Activated T-cell treated with anti-CD3 and anti-CD28 coated beads for 24 hours (primary cell): ENCODE results near the gene CUBN.

ENCODE experiments used
- DNase-seq: peaks from one replicate; pipeline ENCODE4 v3.0.0-alpha.2; 2020; ENCODE audit warnings: low read depth

Gene CUBN

GRCh38 chr10:16987976-16988610 is 141.5 kb downstream of the CUBN start:
- no peak for DNase-seq

GRCh38 chr10:16987206-16987621 is 142.4 kb downstream of the CUBN start:
- DNase-seq, result no peak

GRCh38 chr10:16986406-16987205 is 143.0 kb downstream of the CUBN start:
- DNase-seq, result no peak

GRCh38 chr10:16986082-16986405 is 143.6 kb downstream of the CUBN start:
- DNase-seq, result no peak

GRCh38 chr10:16984242-16984641 is 145.4 kb downstream of the CUBN start:
- DNase-seq, result no peak

- DNase-seq, result no peak
Observed at GRCh38 chr10:16976803-16977202, 152.8 kb downstream of the CUBN start.

GRCh38 chr10:16975188-16975587 is 154.4 kb downstream of the CUBN start:
- no peak for DNase-seq

GRCh38 chr10:16968416-16969041 is 161.1 kb downstream of the CUBN start:
- DNase-seq, result no peak

GRCh38 chr10:16967866-16968415 is 161.7 kb downstream of the CUBN start:
- no peak for DNase-seq

- no peak for DNase-seq
Observed at GRCh38 chr10:16966991-16967865, 162.4 kb downstream of the CUBN start.

GRCh38 chr10:16965740-16966447 is 163.7 kb downstream of the CUBN start:
- DNase-seq, result no peak

GRCh38 chr10:16965344-16965616 is 164.3 kb downstream of the CUBN start:
- no peak for DNase-seq

GRCh38 chr10:16964576-16965343 is 164.9 kb downstream of the CUBN start:
- DNase-seq, result no peak

- no peak for DNase-seq
Observed at GRCh38 chr10:16960551-16960950, 169.1 kb downstream of the CUBN start.

- no peak for DNase-seq
Observed at GRCh38 chr10:16957038-16957437, 172.6 kb downstream of the CUBN start.

- no peak for DNase-seq
Observed at GRCh38 chr10:16954280-16955030, 175.2 kb downstream of the CUBN start.

- DNase-seq, result no peak
Observed at GRCh38 chr10:16953270-16953669, 176.3 kb downstream of the CUBN start.

- no peak for DNase-seq
Observed at GRCh38 chr10:16952610-16953009, 177.0 kb downstream of the CUBN start.

- no peak for DNase-seq
Observed at GRCh38 chr10:16952080-16952479, 177.5 kb downstream of the CUBN start.
